ENCODE data around the gene SLC35G3.

SLC35G3 gene

GRCh38 chr17:35241520-35241919 is 47.3 kb upstream of the SLC35G3 start:
- no peak for TF ChIP-seq SPI1 (IDR thresholded peaks at IDR 0.05; ENCODE audit: borderline replicate concordance, low read depth)
- TF ChIP-seq POLR2AphosphoS5 (IDR thresholded peaks at IDR 0.05; ENCODE audit: low read depth), result no peak
- no peak for TF ChIP-seq CTCF (IDR thresholded peaks at IDR 0.05; ENCODE audit: insufficient read depth, low read length)
- TF ChIP-seq GABPA (IDR thresholded peaks at IDR 0.05; ENCODE audit: low read depth), result no peak
- no peak for TF ChIP-seq REST (IDR thresholded peaks at IDR 0.05; ENCODE audit: insufficient replicate concordance, low read depth)
- Histone ChIP-seq H3K27me3 (ENCODE audit: insufficient read depth, poor library complexity, severe bottlenecking) (peaks cover 2% of the 10 kb centered on the region), H3K4me3 (replicated peaks; ENCODE audit: insufficient read depth, low read length) (no peak overlapping the region), H3K27ac (replicated peaks) (no peak overlapping the region)
- DNase-seq (ENCODE audit: low read depth in 1 of 2, low spot score in 1 of 2), result no peak

- Histone ChIP-seq H3K4me3 (replicated peaks; ENCODE audit: insufficient read depth, low read length) (no peak overlapping the region), H3K27me3 (ENCODE audit: insufficient read depth, poor library complexity, severe bottlenecking) (peaks cover 2% of the 10 kb centered on the region), H3K27ac (replicated peaks) (no peak overlapping the region)
- DNase-seq (ENCODE audit: low read depth in 1 of 2, low spot score in 1 of 2), result no peak
- no peak for TF ChIP-seq POLR2AphosphoS5 (IDR thresholded peaks at IDR 0.05; ENCODE audit: low read depth)
- TF ChIP-seq CTCF (IDR thresholded peaks at IDR 0.05; ENCODE audit: insufficient read depth, low read length), result no peak
- TF ChIP-seq SPI1 (IDR thresholded peaks at IDR 0.05; ENCODE audit: borderline replicate concordance, low read depth), result no peak
- TF ChIP-seq GABPA (IDR thresholded peaks at IDR 0.05; ENCODE audit: low read depth), result no peak
- no peak for TF ChIP-seq REST (IDR thresholded peaks at IDR 0.05; ENCODE audit: insufficient replicate concordance, low read depth)
Observed at GRCh38 chr17:35240861-35241260, 46.7 kb upstream of the SLC35G3 start.

GRCh38 chr17:35239823-35240222 is 45.6 kb upstream of the SLC35G3 start:
- no peak overlapping the region for H3K4me3 ChIP-seq (replicated peaks; ENCODE audit: insufficient read depth, low read length)
- no peak overlapping the region for H3K27ac ChIP-seq (replicated peaks)
- TF ChIP-seq POLR2AphosphoS5 (IDR thresholded peaks at IDR 0.05; ENCODE audit: low read depth), result no peak
- no peak for TF ChIP-seq SPI1 (IDR thresholded peaks at IDR 0.05; ENCODE audit: borderline replicate concordance, low read depth)
- TF ChIP-seq GABPA (IDR thresholded peaks at IDR 0.05; ENCODE audit: low read depth), result no peak
- TF ChIP-seq CTCF (IDR thresholded peaks at IDR 0.05; ENCODE audit: insufficient read depth, low read length), result no peak
- TF ChIP-seq REST (IDR thresholded peaks at IDR 0.05; ENCODE audit: insufficient replicate concordance, low read depth), result no peak
- H3K27me3 ChIP-seq (ENCODE audit: insufficient read depth, poor library complexity, severe bottlenecking), result peaks cover 2% of the 10 kb centered on the region
- no peak for DNase-seq (ENCODE audit: low read depth in 1 of 2, low spot score in 1 of 2)

Measured in HL-60 (cell line).